ENCODE data around the gene GSPT1. TPM values are rescaled to one million over a fixed set of nuclear protein-coding genes. Genes with fewer than 3 reads are reported as not detected.
A peak's percentile ranks its signal among the peaks of the same experiment; 100 is the strongest.

Gene GSPT1
- total RNA-seq, 2 donors from 2014 or later = 50.4 to 81.1 TPM

DNA sequence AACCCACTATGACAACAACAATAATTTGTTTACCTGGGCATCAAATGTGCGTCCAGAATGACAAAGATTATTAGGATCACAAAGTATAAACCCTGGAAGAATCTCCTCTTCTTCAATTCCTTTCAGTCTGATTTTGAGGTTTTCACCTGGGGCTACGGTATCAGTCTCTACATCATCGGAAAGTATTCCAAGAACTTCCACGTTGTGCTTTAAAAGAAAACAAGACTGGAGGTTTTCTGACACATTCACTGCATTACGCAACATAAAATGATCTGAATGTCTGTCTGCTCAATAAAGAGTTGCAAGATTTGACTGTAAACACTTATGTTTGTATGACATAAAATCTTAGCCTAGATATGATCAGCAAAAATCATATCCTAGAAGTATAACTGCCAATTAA is 38.4 kb downstream of the GSPT1 start:
- Histone ChIP-seq H3K36me3 (peaks cover 46% of the 10 kb centered on the region), H3K27me3 (replicated peaks; ENCODE audit: insufficient read depth) (no peaks in the 10 kb centered on the region), H3K4me3 (no peak overlapping the region), H3K27ac (no peak overlapping the region), H3K9me3 (no peaks in the 10 kb centered on the region), H3K4me1 (ENCODE audit: control insufficient read depth in 1 of 2, low read depth in 2 of 2) (peaks cover 0 to 6% of the 10 kb centered on the region in 2 donors)
- no peak for DNase-seq (ENCODE audit: low spot score)
- no peak for ATAC-seq (ENCODE audit: insufficient number of reproducible peaks, low FRiP score, low read depth)
- TF ChIP-seq, protein P1, sequence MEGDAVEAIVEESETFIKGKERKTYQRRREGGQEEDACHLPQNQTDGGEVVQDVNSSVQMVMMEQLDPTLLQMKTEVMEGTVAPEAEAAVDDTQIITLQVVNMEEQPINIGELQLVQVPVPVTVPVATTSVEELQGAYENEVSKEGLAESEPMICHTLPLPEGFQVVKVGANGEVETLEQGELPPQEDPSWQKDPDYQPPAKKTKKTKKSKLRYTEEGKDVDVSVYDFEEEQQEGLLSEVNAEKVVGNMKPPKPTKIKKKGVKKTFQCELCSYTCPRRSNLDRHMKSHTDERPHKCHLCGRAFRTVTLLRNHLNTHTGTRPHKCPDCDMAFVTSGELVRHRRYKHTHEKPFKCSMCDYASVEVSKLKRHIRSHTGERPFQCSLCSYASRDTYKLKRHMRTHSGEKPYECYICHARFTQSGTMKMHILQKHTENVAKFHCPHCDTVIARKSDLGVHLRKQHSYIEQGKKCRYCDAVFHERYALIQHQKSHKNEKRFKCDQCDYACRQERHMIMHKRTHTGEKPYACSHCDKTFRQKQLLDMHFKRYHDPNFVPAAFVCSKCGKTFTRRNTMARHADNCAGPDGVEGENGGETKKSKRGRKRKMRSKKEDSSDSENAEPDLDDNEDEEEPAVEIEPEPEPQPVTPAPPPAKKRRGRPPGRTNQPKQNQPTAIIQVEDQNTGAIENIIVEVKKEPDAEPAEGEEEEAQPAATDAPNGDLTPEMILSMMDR (IDR thresholded peaks at IDR 0.05) = no peak

DNA sequence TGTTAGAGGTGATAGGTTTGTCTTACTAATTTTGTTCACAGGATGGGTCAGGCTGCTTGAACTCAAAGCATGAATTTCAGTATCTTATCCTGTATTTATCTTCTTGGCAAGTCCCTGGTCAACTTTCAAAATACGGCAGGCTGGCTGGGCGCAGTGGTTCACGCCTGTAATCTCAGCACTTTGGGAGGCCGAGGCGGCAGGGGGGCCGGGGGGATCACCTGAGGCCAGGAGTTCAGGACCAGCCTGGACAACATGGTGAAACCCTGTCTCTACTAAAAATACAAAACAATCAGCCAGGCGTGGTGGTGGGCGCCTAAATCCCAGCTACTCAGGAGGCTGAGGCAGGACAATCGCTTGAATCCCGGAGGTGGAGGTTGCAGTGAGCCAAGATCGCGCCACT is 39.5 kb downstream of the GSPT1 start:
- no peaks in the 10 kb centered on the region for H3K9me3 ChIP-seq
- no peaks in the 10 kb centered on the region for H3K27me3 ChIP-seq (replicated peaks; ENCODE audit: insufficient read depth)
- DNase-seq (ENCODE audit: low spot score) = no peak
- ATAC-seq (ENCODE audit: insufficient number of reproducible peaks, low FRiP score, low read depth) = no peak
- H3K36me3 ChIP-seq = peaks cover 38% of the 10 kb centered on the region
- H3K27ac ChIP-seq = no peak overlapping the region
- TF ChIP-seq, protein P1 (IDR thresholded peaks at IDR 0.05) = no peak
- no peak overlapping the region for H3K4me3 ChIP-seq
- H3K4me1 ChIP-seq (ENCODE audit: control insufficient read depth in 1 of 2, low read depth in 2 of 2) = peaks cover 8 to 15% of the 10 kb centered on the region in 2 donors

DNA sequence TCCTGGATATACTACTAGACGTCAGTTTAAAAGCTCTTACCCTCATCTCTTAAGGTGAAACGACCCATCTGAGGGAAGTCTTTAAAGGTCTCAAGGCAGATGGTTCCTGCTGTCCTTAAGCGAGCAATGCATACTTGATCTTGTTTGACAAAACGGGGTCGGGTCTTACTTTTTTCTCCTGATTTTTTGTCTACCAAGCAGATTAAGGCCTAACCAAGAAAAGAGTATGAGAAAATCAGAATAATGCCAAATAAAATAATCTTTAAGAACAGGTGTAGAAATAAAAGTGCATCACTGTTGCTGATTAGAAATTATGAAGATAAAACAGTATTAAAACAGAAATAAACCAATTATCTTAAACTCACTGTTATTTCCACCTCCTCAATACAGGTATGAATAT is 40.0 kb downstream of the GSPT1 start:
- ATAC-seq (ENCODE audit: insufficient number of reproducible peaks, low FRiP score, low read depth) (no peak), DNase-seq (ENCODE audit: low spot score) (no peak)
- TF ChIP-seq, protein P1 (IDR thresholded peaks at IDR 0.05) = no peak
- Histone ChIP-seq H3K9me3 (no peaks in the 10 kb centered on the region), H3K36me3 (peaks cover 33% of the 10 kb centered on the region), H3K27ac (no peak overlapping the region), H3K4me3 (no peak overlapping the region), H3K27me3 (replicated peaks; ENCODE audit: insufficient read depth) (no peaks in the 10 kb centered on the region), H3K4me1 (ENCODE audit: control insufficient read depth in 1 of 2, low read depth in 2 of 2) (peaks cover 9 to 20% of the 10 kb centered on the region in 2 donors)

DNA sequence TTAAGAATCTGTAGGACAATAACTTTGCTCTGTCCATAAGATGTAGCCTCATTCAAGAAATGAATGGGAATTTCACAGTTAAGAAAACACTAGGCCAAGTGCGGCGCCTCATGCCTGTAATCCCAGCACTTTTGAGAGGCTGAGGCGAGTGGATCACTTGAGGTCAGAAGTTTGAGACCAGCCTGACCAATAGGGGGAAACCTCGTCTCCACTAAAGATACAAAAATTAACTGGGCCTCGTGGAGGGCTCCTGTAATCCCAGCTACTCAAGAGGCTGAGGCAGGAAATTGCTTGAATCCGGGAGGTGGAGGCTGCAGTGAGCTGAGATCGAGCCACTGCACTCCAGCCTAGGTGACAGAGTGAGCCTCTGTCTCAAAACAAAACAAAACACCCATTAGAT is 44.6 kb downstream of the GSPT1 start:
- Histone ChIP-seq H3K27me3 (replicated peaks; ENCODE audit: insufficient read depth) (no peaks in the 10 kb centered on the region), H3K36me3 (peaks cover 23% of the 10 kb centered on the region), H3K27ac (peak overlapping the region; percentile 13 to 54), H3K4me1 (ENCODE audit: control insufficient read depth in 1 of 2, low read depth in 2 of 2) (peaks cover 18 to 39% of the 10 kb centered on the region in 2 donors), H3K4me3 (no peak overlapping the region), H3K9me3 (no peaks in the 10 kb centered on the region)
- DNase-seq (ENCODE audit: low spot score) (no peak), ATAC-seq (ENCODE audit: insufficient number of reproducible peaks, low FRiP score, low read depth) (no peak)
- TF ChIP-seq, protein P1 (IDR thresholded peaks at IDR 0.05) = no peak

DNA sequence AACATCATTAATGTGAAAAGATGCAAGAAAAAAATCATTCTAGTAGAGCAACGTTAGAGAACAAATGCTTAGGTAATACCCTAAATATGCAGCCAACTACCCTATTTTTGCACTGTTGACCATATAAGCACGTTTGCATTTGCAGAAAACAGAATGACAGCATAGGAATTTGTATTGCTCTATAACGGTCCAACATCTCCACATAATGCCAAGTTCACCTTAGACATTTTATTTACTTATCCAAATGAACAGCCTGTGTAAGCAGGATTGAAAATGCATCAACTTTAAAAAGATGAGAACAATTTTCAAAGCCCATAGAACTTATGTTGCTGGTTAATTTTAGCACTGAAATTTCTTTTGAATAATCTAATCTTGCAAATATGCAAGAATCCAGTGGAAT is 45.4 kb downstream of the GSPT1 start:
- TF ChIP-seq, protein P1 (IDR thresholded peaks at IDR 0.05) = no peak
- Histone ChIP-seq H3K36me3 (peaks cover 15% of the 10 kb centered on the region), H3K27ac (peak overlapping the region in 1 of 2 donors; percentile 40), H3K27me3 (replicated peaks; ENCODE audit: insufficient read depth) (no peaks in the 10 kb centered on the region), H3K9me3 (no peaks in the 10 kb centered on the region), H3K4me1 (ENCODE audit: control insufficient read depth in 1 of 2, low read depth in 2 of 2) (peaks cover 18 to 47% of the 10 kb centered on the region in 2 donors), H3K4me3 (no peak overlapping the region)
- ATAC-seq (ENCODE audit: insufficient number of reproducible peaks, low FRiP score, low read depth) = no peak
- no peak for DNase-seq (ENCODE audit: low spot score)
